ENCODE data around the gene HMX1.

HMX1 gene

GRCh38 chr4:8864912-8865680 lies 6.5 kb downstream of the HMX1 start:
- Histone ChIP-seq H3K4me1 (peaks cover 0 to 28% (median 19%) of the 10 kb centered on the region in 4 donors), H3K9me3 (no peaks in the 10 kb centered on the region), H3K4me3 (no peak overlapping the region), H3K27ac (no peak overlapping the region), H3K36me3 (no peaks in the 10 kb centered on the region), H3K27me3 (peaks cover 0 to 98% of the 10 kb centered on the region in 2 donors)
- intact Hi-C loops (cut with DNase I; ENCODE audit: low total_unique reads) = no loop called here
- TF ChIP-seq CTCF (IDR thresholded peaks at IDR 0.05) = no peak
- DNase-seq = no peak

- intact Hi-C loops (cut with DNase I; ENCODE audit: low total_unique reads) = no loop called here
- Histone ChIP-seq H3K36me3 (no peaks in the 10 kb centered on the region), H3K27me3 (peaks cover 0 to 98% of the 10 kb centered on the region in 2 donors), H3K27ac (no peak overlapping the region), H3K4me3 (no peak overlapping the region), H3K9me3 (no peaks in the 10 kb centered on the region), H3K4me1 (peaks cover 0 to 28% (median 19%) of the 10 kb centered on the region in 4 donors)
- no peak for DNase-seq
- no peak for TF ChIP-seq CTCF (IDR thresholded peaks at IDR 0.05)
These were observed 7.7 kb downstream of the HMX1 start for GRCh38 chr4:8863686-8864682.

GRCh38 chr4:8862800-8863685 lies 8.6 kb downstream of the HMX1 start:
- no peak for TF ChIP-seq CTCF (IDR thresholded peaks at IDR 0.05)
- H3K27ac ChIP-seq = no peak overlapping the region
- intact Hi-C loops (cut with DNase I; ENCODE audit: low total_unique reads) = no loop called here
- peaks cover 0 to 99% of the 10 kb centered on the region in 2 donors for H3K27me3 ChIP-seq
- no peak for DNase-seq
- no peak overlapping the region for H3K4me3 ChIP-seq
- H3K9me3 ChIP-seq = no peaks in the 10 kb centered on the region
- no peaks in the 10 kb centered on the region for H3K36me3 ChIP-seq
- H3K4me1 ChIP-seq = peaks cover 0 to 36% (median 26%) of the 10 kb centered on the region in 4 donors

- DNase-seq = no peak
- Histone ChIP-seq H3K4me3 (no peak overlapping the region), H3K36me3 (no peaks in the 10 kb centered on the region), H3K4me1 (peaks cover 0 to 38% (median 30%) of the 10 kb centered on the region in 4 donors), H3K9me3 (no peaks in the 10 kb centered on the region), H3K27ac (no peak overlapping the region), H3K27me3 (peaks cover 0 to 99% of the 10 kb centered on the region in 2 donors)
- no peak for TF ChIP-seq CTCF (IDR thresholded peaks at IDR 0.05)
- intact Hi-C loops (cut with DNase I; ENCODE audit: low total_unique reads) = no loop called here
These were observed 9.3 kb downstream of the HMX1 start for GRCh38 chr4:8862334-8862733.

Measured in tibial artery (tissue), 4 donors.